GM10266 (cell line): ENCODE data around the gene KHDC1.
"Not testable (repeated sequence)": the region's sequence is repeated elsewhere in the genome, so short reads cannot be mapped to it uniquely, and the experiment has no call there.

Experiments
- DNase-seq: peaks from one replicate; pipeline ENCODE4 v3.0.0; 2012; ENCODE audit errors: extremely low spot score
- CTCF ChIP-seq: IDR thresholded peaks from 2 replicates; pipeline ENCODE4 v1.5.1; 2012; ENCODE audit warnings: mild to moderate bottlenecking, low read depth; ENCODE audit not compliant: control insufficient read depth, insufficient read depth; ENCODE audit errors: missing control alignments

Gene KHDC1

DNA sequence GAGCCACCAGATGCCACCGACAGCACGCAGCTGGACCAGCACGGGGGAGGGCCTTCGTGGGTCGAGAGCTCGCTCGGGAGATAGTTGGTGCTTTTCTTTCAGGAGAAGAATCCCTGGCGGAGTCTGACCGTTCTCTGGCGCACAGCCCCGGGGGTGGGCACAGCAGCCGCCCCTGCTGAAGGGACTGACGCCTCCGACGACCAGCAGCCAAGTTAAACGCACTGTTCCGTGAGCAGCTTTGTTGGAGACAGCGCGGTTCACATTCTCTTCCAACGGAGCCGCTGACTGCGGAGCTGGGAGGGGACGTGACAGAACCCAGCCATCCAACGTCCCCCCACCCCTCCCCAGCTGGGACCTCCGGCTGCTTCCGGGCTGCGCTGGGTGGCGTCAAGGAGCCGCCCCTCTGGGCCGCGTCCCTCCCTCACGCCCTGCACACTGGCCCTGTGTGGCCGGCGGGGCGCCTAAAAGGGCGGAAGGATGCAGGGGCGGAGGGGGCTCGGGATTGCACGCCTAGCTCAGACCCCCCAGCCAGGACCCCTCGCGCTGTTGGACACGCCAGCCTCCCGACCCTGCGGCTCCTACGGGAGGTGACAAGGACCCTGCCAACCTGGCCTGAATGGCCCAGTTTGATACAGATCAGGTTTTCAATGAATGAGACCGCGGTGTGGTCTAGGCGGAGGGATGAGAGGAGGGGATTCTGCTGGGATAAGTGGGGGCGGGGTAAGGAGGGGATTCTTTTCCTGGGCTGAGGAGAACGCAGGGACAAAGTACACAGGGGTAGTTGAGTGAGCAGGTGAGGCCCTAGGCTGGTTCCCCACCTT is 36.4 kb upstream of the KHDC1 start:
- TF ChIP-seq CTCF: no peak
- peak; percentile 8 for DNase-seq

DNA sequence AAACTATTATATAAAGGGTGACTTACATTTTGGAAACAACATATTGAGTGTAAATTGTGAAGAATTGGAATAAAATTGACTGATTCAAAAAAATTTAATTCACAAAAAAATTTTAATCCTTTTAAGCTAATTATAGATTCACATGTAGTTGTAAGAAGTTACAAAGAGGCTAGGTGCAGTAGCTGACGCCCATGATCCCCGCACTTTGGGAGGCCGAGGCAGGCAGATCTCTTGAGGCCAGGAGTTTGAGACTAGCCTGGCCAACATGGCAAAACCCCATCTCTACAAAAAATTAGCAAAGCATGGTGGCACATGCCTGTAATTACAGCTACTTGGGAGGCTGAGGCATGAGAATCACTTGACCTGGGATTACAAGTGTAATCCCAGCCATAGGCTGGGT is 30.3 kb upstream of the KHDC1 start:
- no peak for TF ChIP-seq CTCF
- no peak for DNase-seq

GRCh38 chr6:73290435-73290834 is 27.4 kb upstream of the KHDC1 start:
- DNase-seq: no peak
- no peak for TF ChIP-seq CTCF

DNA sequence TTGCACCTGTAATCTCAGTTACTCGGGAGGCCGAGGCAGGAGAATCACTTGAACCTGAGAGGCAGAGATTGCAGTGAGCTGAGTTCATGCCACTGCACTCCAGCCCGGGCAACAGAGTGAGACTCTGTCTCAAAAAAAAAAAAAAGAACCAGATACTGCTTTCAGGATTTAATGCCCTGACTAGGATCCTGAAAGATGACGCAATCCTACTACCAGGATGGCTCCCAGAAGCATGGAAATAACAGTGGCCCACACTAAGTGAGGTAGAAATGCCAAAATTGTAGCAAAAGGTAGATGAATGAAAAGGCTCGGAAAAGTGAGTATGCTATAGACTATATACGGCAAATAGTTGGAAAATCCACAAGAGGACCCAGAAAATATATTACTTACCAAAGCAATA is 23.8 kb upstream of the KHDC1 start:
- DNase-seq: no peak
- no peak for TF ChIP-seq CTCF

DNA sequence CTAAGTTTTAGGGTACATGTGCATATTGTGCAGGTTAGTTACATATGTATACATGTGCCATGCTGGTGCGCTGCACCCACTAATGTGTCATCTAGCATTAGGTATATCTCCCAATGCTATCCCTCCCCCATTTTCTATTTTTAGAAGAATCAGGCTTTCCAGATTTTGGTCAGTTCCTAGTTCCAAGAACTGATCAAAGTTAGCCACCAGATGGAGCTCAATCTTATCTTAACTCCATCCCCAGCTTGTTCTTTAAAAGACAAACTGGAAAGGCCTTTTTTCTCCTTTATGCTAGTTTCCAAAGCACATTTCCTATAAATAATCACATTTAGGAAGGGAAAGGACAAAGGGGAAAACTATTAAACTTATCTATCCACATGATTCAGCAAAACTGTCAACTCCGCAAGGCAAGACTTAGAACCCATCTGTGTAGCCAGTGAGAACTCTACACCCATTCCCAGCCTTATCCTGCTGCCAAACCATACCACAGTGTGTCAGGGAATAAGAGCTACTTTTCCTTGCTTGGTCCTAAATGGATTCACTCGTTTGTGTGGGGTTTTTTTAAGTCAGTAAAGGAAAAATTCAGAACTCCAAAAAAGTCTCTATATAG is 22.8 kb upstream of the KHDC1 start:
- no peak for DNase-seq
- TF ChIP-seq CTCF: peak; percentile 26

DNA sequence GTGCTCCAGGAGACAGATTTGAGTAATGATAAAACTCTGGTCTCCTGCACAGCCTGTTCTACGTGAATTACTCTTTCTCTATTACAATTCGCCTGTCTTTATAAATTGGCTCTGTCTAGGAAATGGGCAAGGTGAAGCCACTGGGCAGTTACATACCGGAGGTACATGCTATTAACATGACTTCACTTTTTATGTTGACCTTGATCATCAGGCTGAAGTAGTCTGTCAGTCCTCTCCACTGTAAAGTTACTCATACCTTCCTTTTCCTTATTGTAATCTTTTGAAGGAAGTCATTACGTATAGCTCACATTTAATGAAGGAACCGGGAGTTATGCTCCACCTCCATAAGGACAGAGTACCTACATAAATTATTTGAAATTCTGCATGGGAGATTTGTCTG is 19.9 kb upstream of the KHDC1 start:
- DNase-seq: no peak
- no peak for TF ChIP-seq CTCF

DNA sequence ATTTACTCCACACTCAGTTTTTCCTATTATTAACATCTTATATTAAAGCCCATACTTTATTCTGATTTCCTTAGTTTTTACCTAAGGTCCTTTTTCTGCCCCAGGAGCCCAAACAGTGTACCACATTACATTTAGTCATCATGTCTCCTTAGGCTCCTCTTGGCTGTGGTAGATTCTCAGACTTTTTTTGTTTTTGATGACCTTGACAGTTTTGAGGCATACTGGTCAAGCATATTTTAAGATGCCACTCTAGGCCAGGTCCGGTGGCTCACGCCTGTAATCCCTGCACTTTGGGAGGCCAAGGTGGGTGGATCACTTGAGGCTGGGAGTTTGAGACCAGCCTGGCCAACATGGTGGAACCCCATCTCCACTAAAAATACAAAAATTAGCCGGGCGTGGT is 18.7 kb upstream of the KHDC1 start:
- not testable (repeated sequence) for DNase-seq

DNA sequence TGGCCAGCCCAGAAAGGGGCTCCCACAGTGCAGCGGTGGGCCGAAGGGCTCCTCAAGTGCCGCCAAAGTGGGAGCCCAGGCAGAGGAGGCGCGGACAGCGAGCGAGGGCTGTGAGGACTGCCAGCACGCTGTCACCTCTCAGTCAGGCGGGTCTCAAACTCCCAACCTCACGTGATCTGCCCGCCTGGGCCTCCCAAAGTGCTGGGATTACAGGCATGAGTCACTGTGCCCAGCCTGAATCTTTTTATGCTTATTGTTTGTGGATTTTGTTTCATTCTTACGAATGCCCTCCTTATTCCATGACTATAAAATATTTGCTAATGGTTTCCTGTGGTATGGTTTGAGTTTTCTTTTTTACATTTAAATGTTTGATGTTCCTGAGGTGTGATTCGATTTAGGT is 6.3 kb upstream of the KHDC1 start:
- not testable (repeated sequence) for DNase-seq

- DNase-seq: not testable (repeated sequence)
Observed at GRCh38 chr6:73268896-73269295, 5.9 kb upstream of the KHDC1 start.
